Esophagus squamous epithelium (tissue), 5 donors: Measurements from ENCODE around the gene LRRIQ3. TPM values are rescaled to one million over a fixed set of nuclear protein-coding genes. Genes with fewer than 3 reads are reported as not detected.

Experiments used
- DNase-seq: peaks from one replicate; lab custom pipeline; 2025; lab: John Stamatoyannopoulos, UW
- H3K27ac ChIP-seq, 4 donors: fragments of 200-600 bp; sonication (generic); one replicate each; pipeline ENCODE4 v1.5.1; 2016 to 2019; ENCODE audit warnings: mild to moderate bottlenecking in 1 of 4
- H3K27me3 ChIP-seq, 4 donors: fragments of 200-600 bp; sonication (generic); 1 replicate in 3 of 4; 2 replicates in 1 of 4; pipeline versions ENCODE4 v1.5.1 to v1.6.0; 2017 to 2021; ENCODE audit warnings: antibody characterized with exemption in 1 of 4
- H3K36me3 ChIP-seq, 3 donors: fragments of 200-600 bp; sonication (generic); one replicate each; pipeline ENCODE4 v1.5.1; 2016 to 2019
- H3K4me1 ChIP-seq, 3 donors: fragments of 200-600 bp; sonication (generic); one replicate each; pipeline ENCODE4 v1.5.1; 2017 to 2019
- H3K4me3 ChIP-seq, 4 donors: fragments of 200-600 bp; sonication (generic); 1 replicate in 3 of 4; 2 replicates in 1 of 4; pipeline ENCODE4 v1.5.1; 2016 to 2019; ENCODE audit warnings: mild to moderate bottlenecking in 2 of 4, moderate library complexity in 1 of 4
- H3K9me3 ChIP-seq, 3 donors: fragments of 200-600 bp; sonication (generic); one replicate each; pipeline ENCODE4 v1.5.1; 2016 to 2019
- CTCF ChIP-seq, 6 experiments: fragments of 450-650 bp in 4 of 6; fragments of 200-600 bp in 2 of 6; sonication (generic) in 2 of 6; IDR thresholded peaks; one replicate each; pipeline ENCODE4 v1.5.1; 2016 to 2019; ENCODE audit warnings: antibody characterized with exemption in 6 of 6, mild to moderate bottlenecking in 4 of 6, moderate library complexity in 4 of 6
- POLR2A ChIP-seq, 4 donors: fragments of 450-650 bp; IDR thresholded peaks; one replicate each; pipeline ENCODE4 v1.6.1; 2017; ENCODE audit warnings: antibody characterized with exemption in 4 of 4, mild to moderate bottlenecking in 4 of 4, moderate library complexity in 3 of 4
- WGBS, 2 donors: methylation state at CpG; one replicate each; pipeline ENCODE4 v1.1.5; 2018; 5-methylcytosine and 5-hydroxymethylcytosine counted together
- intact Hi-C: fragments of 100-400 bp; cut with DNase I; formaldehyde crosslinking; loops from one replicate; pipeline ENCODE4 v1.15.0; 2022
- total RNA-seq, 4 donors: library from RNA; depleted of rRNA; stranded (reverse); fragments of >200 nt; gene quantifications; one replicate each; pipeline ENCODE4 v1.1.0, GENCODE V29; 2016
- donor health status: DM: yes; HTN: yes; CAD: no.

The LRRIQ3 gene
- total RNA-seq, 4 donors from 2014 or later, result 0.23 to 0.57 (median 0.57) TPM; not detected in 1

- intact Hi-C loops, result no loop called here
- no peaks in the 10 kb centered on the region for H3K4me1 ChIP-seq
- H3K4me3 ChIP-seq, result no peak overlapping the region
- no peaks in the 10 kb centered on the region for H3K27me3 ChIP-seq
- H3K36me3 ChIP-seq, result peaks cover 0 to 80% (median 6%) of the 10 kb centered on the region in 3 donors
- TF ChIP-seq CTCF (IDR thresholded peaks at IDR 0.05) (no peak), POLR2A (IDR thresholded peaks at IDR 0.05) (no peak)
- H3K27ac ChIP-seq, result no peak overlapping the region
- WGBS, 2 donors, result 71 to 82% methylated on average over 2 of the region's 2 CpGs
- DNase-seq, result no peak
- H3K9me3 ChIP-seq, result no peaks in the 10 kb centered on the region
These were observed 7.3 kb upstream of the LRRIQ3 start for GRCh38 chr1:74205266-74205665.

- no peak for DNase-seq
- TF ChIP-seq POLR2A (IDR thresholded peaks at IDR 0.05) (no peak), CTCF (IDR thresholded peaks at IDR 0.05) (no peak)
- peak overlapping the region in 1 of 4 donors; percentile 76 for H3K4me3 ChIP-seq
These were observed 1.5 kb upstream of the LRRIQ3 start for GRCh38 chr1:74199504-74199903.

GRCh38 chr1:74197255-74197654 lies 721 bp downstream of the LRRIQ3 start:
- Histone ChIP-seq H3K27ac (peak overlapping the region in 3 of 4 donors; percentile 89 to 92 (median 89)), H3K4me3 (peak overlapping the region; percentile 43 to 78 (median 68)), H3K36me3 (peaks cover 0 to 25% (median 0%) of the 10 kb centered on the region in 3 donors), H3K27me3 (no peaks in the 10 kb centered on the region), H3K4me1 (peaks cover 0 to 20% (median 0%) of the 10 kb centered on the region in 3 donors), H3K9me3 (no peaks in the 10 kb centered on the region)
- no peak for TF ChIP-seq POLR2A (IDR thresholded peaks at IDR 0.05)
- TF ChIP-seq CTCF (IDR thresholded peaks at IDR 0.05), result no peak
- WGBS, 2 donors, result 68 to 73% methylated on average over 5 of the region's 5 CpGs
- intact Hi-C loops, result no loop called here
- no peak for DNase-seq

More at GRCh38 chr1:74199504-74199903, 1.5 kb upstream of the LRRIQ3 start:
- Histone ChIP-seq H3K27me3 (no peaks in the 10 kb centered on the region), H3K36me3 (peaks cover 0 to 42% (median 0%) of the 10 kb centered on the region in 3 donors), H3K27ac (no peak overlapping the region), H3K9me3 (no peaks in the 10 kb centered on the region), H3K4me1 (peaks cover 0 to 20% (median 0%) of the 10 kb centered on the region in 3 donors)
- 72 to 81% methylated on average over 5 of the region's 5 CpGs for WGBS, 2 donors
- intact Hi-C loops, result no loop called here

- H3K27ac ChIP-seq, result no peak overlapping the region
- no peak overlapping the region for H3K4me3 ChIP-seq
- peaks cover 0 to 7% (median 0%) of the 10 kb centered on the region in 3 donors for H3K36me3 ChIP-seq
- intact Hi-C loops, result no loop called here
- no peak for DNase-seq
- TF ChIP-seq POLR2A (IDR thresholded peaks at IDR 0.05), result no peak
- no peak for TF ChIP-seq CTCF (IDR thresholded peaks at IDR 0.05)
- peaks cover 0 to 20% (median 0%) of the 10 kb centered on the region in 3 donors for H3K4me1 ChIP-seq
- no peaks in the 10 kb centered on the region for H3K27me3 ChIP-seq
- no peaks in the 10 kb centered on the region for H3K9me3 ChIP-seq
These were observed 2.6 kb downstream of the LRRIQ3 start for GRCh38 chr1:74195339-74195738.

- 23 to 27% methylated on average over 2 of the region's 2 CpGs for WGBS, 2 donors
- Histone ChIP-seq H3K9me3 (no peaks in the 10 kb centered on the region), H3K27me3 (no peaks in the 10 kb centered on the region), H3K27ac (no peak overlapping the region), H3K36me3 (no peaks in the 10 kb centered on the region), H3K4me1 (peaks cover 0 to 10% (median 0%) of the 10 kb centered on the region in 3 donors), H3K4me3 (no peak overlapping the region)
- intact Hi-C loops, result no loop called here
- no peak for DNase-seq
- TF ChIP-seq CTCF (IDR thresholded peaks at IDR 0.05) (no peak), POLR2A (IDR thresholded peaks at IDR 0.05) (no peak)
These were observed 4.1 kb downstream of the LRRIQ3 start for GRCh38 chr1:74193908-74194307.
